SU-DHL-6 (cell line): ENCODE results near the gene EXOC6.

Experiments used
- CTCF ChIP-seq: fragments of 200-600 bp; sonication (generic); IDR thresholded peaks from one replicate; pipeline ENCODE4 v1.5.1; 2017; ENCODE audit warnings: antibody characterized with exemption, mild to moderate bottlenecking, low read length, moderate library complexity; ENCODE audit not compliant: insufficient read depth, poor library complexity, severe bottlenecking
- EZH2phosphoT487 ChIP-seq: fragments of 200-600 bp; sonication (generic), shearing (Covaris generic); conservative IDR thresholded peaks from 2 replicates; pipeline ENCODE4 v1.6.1; 2018; ENCODE audit warnings: mild to moderate bottlenecking, antibody characterized with exemption, low read length, moderate library complexity, mixed read lengths

- TF ChIP-seq CTCF = no peak
- TF ChIP-seq EZH2phosphoT487 = no peak
Observed at GRCh38 chr10:92847202-92847864, 987 bp upstream of the EXOC6 start.
